Aorta (tissue), 5 donors: ENCODE measurements around the gene UBE2H. TPM values are rescaled to one million over a fixed set of nuclear protein-coding genes. Genes with fewer than 3 reads are reported as not detected.
A peak's percentile ranks its signal among the peaks of the same experiment; 100 is the strongest.

Experiments
- ATAC-seq: fragments of 200-7000 bp; cut with Tn5 transposase; one replicate; pipeline ENCODE4 v1.9.1; 2022; ENCODE audit warnings: moderate library complexity; ENCODE audit not compliant: low FRiP score
- DNase-seq, 2 donors: peaks; one replicate each; pipeline ENCODE4 v3.0.0-alpha.2; 2020
- H3K27ac ChIP-seq, 2 donors: one replicate each; pipeline ENCODE4 v1.5.1; 2013; ENCODE audit warnings: low read length in 2 of 2, mild to moderate bottlenecking in 2 of 2, moderate library complexity in 2 of 2, control low read depth in 1 of 2, inconsistent platforms in 1 of 2, low read depth in 1 of 2
- H3K27me3 ChIP-seq, 2 donors: one replicate each; pipeline ENCODE4 v1.6.1; 2013; ENCODE audit warnings: control low read depth in 1 of 2, low read length in 1 of 2, mild to moderate bottlenecking in 1 of 2, moderate library complexity in 1 of 2; ENCODE audit not compliant: insufficient read depth in 2 of 2, control insufficient read depth in 1 of 2
- H3K36me3 ChIP-seq, 2 donors: one replicate each; pipeline ENCODE4 v1.6.1; 2013; ENCODE audit warnings: control low read depth in 1 of 2, low read length in 1 of 2, mild to moderate bottlenecking in 1 of 2; ENCODE audit not compliant: insufficient read depth in 2 of 2, control insufficient read depth in 1 of 2
- H3K4me1 ChIP-seq, 2 donors: one replicate each; pipeline ENCODE4 v1.6.1; 2013; ENCODE audit warnings: low read length in 2 of 2, control low read depth in 1 of 2, mild to moderate bottlenecking in 1 of 2, moderate library complexity in 1 of 2; ENCODE audit not compliant: insufficient read depth in 2 of 2, control insufficient read depth in 1 of 2
- H3K4me3 ChIP-seq, 2 donors: one replicate each; pipeline ENCODE4 v1.5.1; 2013; ENCODE audit warnings: low read length in 2 of 2, control low read depth in 1 of 2, mild to moderate bottlenecking in 1 of 2
- H3K9me3 ChIP-seq: one replicate; pipeline ENCODE4 v1.6.1; 2013; ENCODE audit warnings: mild to moderate bottlenecking, low read length; ENCODE audit not compliant: control insufficient read depth
- WGBS, 2 donors: extraction: QIAGEN DNeasy Blood & Tissue Kit; methylation state at CpG; one replicate each; pipeline ENCODE4 v1.1.7; 2013; 5-methylcytosine and 5-hydroxymethylcytosine counted together
- intact Hi-C, 2 donors: fragments of 100-400 bp; cut with DNase I; formaldehyde crosslinking; loops; one replicate each; pipeline versions ENCODE4 v1.14.2 to v1.15.0; 2022
- long read RNA-seq, 2 donors: library from polyadenylated mRNA; unstranded; transcript quantifications; one replicate each; pipeline ENCODE4 v2.0.0, GENCODE V29; 2020 to 2021
- polyA plus RNA-seq, 2 donors: library from polyadenylated mRNA; stranded (reverse); fragments of 200-250 nt; gene quantifications; one replicate each; pipeline ENCODE4 v1.2.3, GENCODE V29; 2013
- total RNA-seq, 2 donors: library from RNA; stranded (reverse); fragmentation: NEBNext Ultra II Directional; extraction: Animal tissue kit (Norgen Biotek cat#: 25700); gene quantifications; one replicate each; pipeline ENCODE4 v1.2.1, GENCODE V29; 2021
- donor health status: healthy with polysubstance abuse.
- donor health status: Bipolar disorder and iron deficiency.
- donor health status: DM: no; HTN: no; CAD: no.
- donor health status: DM: no; HTN: no; CAD: no.
- donor health status: DM: yes; HTN: yes; CAD: no.

The UBE2H gene
- total RNA-seq (100 to 1,000 TPM; 141 to 173 TPM), polyA plus RNA-seq (10 to 100 TPM; 52.3 to 57.9 TPM)
- long read RNA-seq, donor 1, full-length matches to known transcripts, result 13 of 125 reads
- long read RNA-seq, donor 1, partial matches to known transcripts, result 10 of 125 reads
- long read RNA-seq, donor 1, other reads (novel, unspliced or antisense), result 102 of 125 reads
- long read RNA-seq, donor 2, full-length matches to known transcripts, result 84 of 130 reads
- long read RNA-seq, donor 2, partial matches to known transcripts, result 2 of 130 reads
- long read RNA-seq, donor 2, other reads (novel, unspliced or antisense), result 44 of 130 reads

- no peaks in the 10 kb centered on the region for H3K9me3 ChIP-seq
- peak; percentile 94 for ATAC-seq
- H3K27me3 ChIP-seq, result no peaks in the 10 kb centered on the region
- intact Hi-C loops, result loop anchor here (2.0 to 5.0 kb wide), 3 partner anchors 58 to 128 kb away; no protein-coding TSS in a partner anchor
- H3K4me1 ChIP-seq, result no peaks in the 10 kb centered on the region
- H3K27ac ChIP-seq, result peak within 1 kb of the TSS; percentile 78
- peak; percentile 92 to 97 for DNase-seq
- no peaks in the 10 kb centered on the region for H3K36me3 ChIP-seq
- WGBS, 2 donors, result 6 to 8% methylated on average over 36 to 58 of the region's 58 CpGs
- peak within 1 kb of the TSS; percentile 94 to 100 for H3K4me3 ChIP-seq
Measured at GRCh38 chr7:129952653-129953560, at the start of gene UBE2H. Gene UBE2H, minus strand, starts transcription at chr7:129952960. Its CDS starts 405 bp downstream, at chr7:129952555.

GRCh38 chr7:129998446-129998845 lies 45.7 kb upstream of the UBE2H start:
- Histone ChIP-seq H3K4me1 (no peaks in the 10 kb centered on the region), H3K36me3 (no peaks in the 10 kb centered on the region), H3K27me3 (no peaks in the 10 kb centered on the region), H3K4me3 (no peak overlapping the region), H3K27ac (no peak overlapping the region), H3K9me3 (no peaks in the 10 kb centered on the region)
- intact Hi-C loops, result no loop called here
- ATAC-seq, result no peak
- no peak for DNase-seq
- WGBS, 2 donors, result 95 to 96% methylated on average over 5 of the region's 5 CpGs

GRCh38 chr7:129997285-129997684 lies 44.5 kb upstream of the UBE2H start:
- WGBS, 2 donors, result 75 to 78% methylated on average over 5 of the region's 5 CpGs
- Histone ChIP-seq H3K4me1 (no peaks in the 10 kb centered on the region), H3K36me3 (no peaks in the 10 kb centered on the region), H3K27ac (no peak overlapping the region), H3K4me3 (no peak overlapping the region), H3K9me3 (no peaks in the 10 kb centered on the region), H3K27me3 (no peaks in the 10 kb centered on the region)
- no peak for DNase-seq
- ATAC-seq, result no peak
- intact Hi-C loops, result no loop called here

- intact Hi-C loops, result no loop called here
- DNase-seq (no peak), ATAC-seq (no peak)
- Histone ChIP-seq H3K27ac (no peak overlapping the region), H3K27me3 (no peaks in the 10 kb centered on the region), H3K36me3 (no peaks in the 10 kb centered on the region), H3K4me1 (no peaks in the 10 kb centered on the region), H3K4me3 (no peak overlapping the region), H3K9me3 (no peaks in the 10 kb centered on the region)
- WGBS, 2 donors, result 77% methylated on average over 8 of the region's 8 CpGs
Measured at GRCh38 chr7:129993275-129993674, 40.5 kb upstream of the UBE2H start.

- Histone ChIP-seq H3K9me3 (no peaks in the 10 kb centered on the region), H3K27ac (no peak overlapping the region), H3K36me3 (no peaks in the 10 kb centered on the region), H3K4me3 (no peak overlapping the region), H3K4me1 (no peaks in the 10 kb centered on the region), H3K27me3 (no peaks in the 10 kb centered on the region)
- intact Hi-C loops, result no loop called here
- DNase-seq (no peak), ATAC-seq (peak; percentile 44)
- WGBS, 2 donors, result 70 to 75% methylated on average over 8 of the region's 8 CpGs
Measured at GRCh38 chr7:129990403-129991192, 37.8 kb upstream of the UBE2H start.

- intact Hi-C loops, result no loop called here
- Histone ChIP-seq H3K4me3 (no peak overlapping the region), H3K36me3 (no peaks in the 10 kb centered on the region), H3K27me3 (no peaks in the 10 kb centered on the region), H3K9me3 (no peaks in the 10 kb centered on the region), H3K27ac (no peak overlapping the region), H3K4me1 (no peaks in the 10 kb centered on the region)
- DNase-seq, result no peak
- 43 to 45% methylated on average over 4 of the region's 4 CpGs for WGBS, 2 donors
- no peak for ATAC-seq
Measured at GRCh38 chr7:129989466-129989865, 36.7 kb upstream of the UBE2H start.

GRCh38 chr7:129986600-129986999 lies 33.8 kb upstream of the UBE2H start:
- Histone ChIP-seq H3K4me1 (no peaks in the 10 kb centered on the region), H3K36me3 (no peaks in the 10 kb centered on the region), H3K27ac (no peak overlapping the region), H3K4me3 (no peak overlapping the region), H3K9me3 (no peaks in the 10 kb centered on the region), H3K27me3 (no peaks in the 10 kb centered on the region)
- intact Hi-C loops, result no loop called here
- 93 to 94% methylated on average over 9 of the region's 9 CpGs for WGBS, 2 donors
- ATAC-seq (no peak), DNase-seq (no peak)

- no peaks in the 10 kb centered on the region for H3K9me3 ChIP-seq
- DNase-seq (no peak), ATAC-seq (no peak)
- H3K4me1 ChIP-seq, result no peaks in the 10 kb centered on the region
- H3K27me3 ChIP-seq, result no peaks in the 10 kb centered on the region
- 93 to 95% methylated on average over 2 of the region's 2 CpGs for WGBS, 2 donors
- intact Hi-C loops, result no loop called here
- H3K27ac ChIP-seq, result no peak overlapping the region
- H3K4me3 ChIP-seq, result no peak overlapping the region
- no peaks in the 10 kb centered on the region for H3K36me3 ChIP-seq
Measured at GRCh38 chr7:129980667-129981066, 27.9 kb upstream of the UBE2H start.
